ENCODE data around the gene SULT4A1. TPM values are rescaled to one million over a fixed set of nuclear protein-coding genes. Genes with fewer than 3 reads are reported as not detected.

SULT4A1 gene
- polyA plus RNA-seq, 3 donors = not detected

DNA sequence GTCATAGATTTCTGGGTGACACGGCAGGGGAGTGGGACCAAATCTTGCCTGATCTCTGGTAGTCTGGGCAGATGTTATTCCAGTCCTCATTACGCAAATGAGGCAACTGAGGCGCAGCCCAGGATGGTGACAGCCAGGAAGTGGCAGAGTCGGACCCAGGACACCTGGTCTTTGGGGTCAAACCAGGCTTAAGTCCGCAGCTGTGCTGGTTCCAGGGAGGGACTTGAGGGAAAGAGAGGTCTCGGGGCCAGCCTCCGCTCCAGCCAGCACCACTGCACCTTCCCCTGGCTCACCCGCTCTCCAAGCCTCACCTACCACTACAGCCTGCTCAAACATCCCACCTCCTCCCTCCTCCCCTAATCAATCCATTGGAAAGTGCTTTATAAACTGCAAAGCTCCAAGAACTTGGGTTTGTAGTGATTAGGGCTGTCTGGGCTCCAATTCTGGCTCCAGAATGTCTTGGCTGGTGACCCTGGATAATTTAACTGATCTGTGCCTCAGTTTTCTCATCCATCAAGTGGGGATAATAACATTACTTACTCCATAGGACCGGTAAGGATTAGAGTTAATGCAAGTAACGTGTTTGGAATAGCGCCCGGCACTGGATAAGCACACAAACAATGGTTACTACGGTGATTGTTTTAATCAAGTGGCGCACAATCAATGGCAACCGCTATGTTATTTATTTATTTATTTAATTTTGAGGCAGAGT lies 30.0 kb upstream of the SULT4A1 start:
- Histone ChIP-seq H3K4me3 (replicated peaks in 1 of 3; ENCODE audit: low read depth in 2 of 3, low read length in 3 of 3) (no peak overlapping the region), H3K9me3 (replicated peaks in 1 of 2; ENCODE audit: control insufficient read depth in 1 of 2, insufficient read depth in 1 of 2, low read length in 2 of 2) (no peaks in the 10 kb centered on the region), H4K20me1 (ENCODE audit: insufficient read depth, low read length) (no peaks in the 10 kb centered on the region), H3K36me3 (replicated peaks in 1 of 2; ENCODE audit: control insufficient read depth in 1 of 2, insufficient read depth in 2 of 2, low read length in 2 of 2) (no peaks in the 10 kb centered on the region), H3K9ac (ENCODE audit: insufficient read depth, low read length, poor library complexity, severe bottlenecking) (no peak overlapping the region), H3K79me2 (ENCODE audit: insufficient read depth, low read length) (no peaks in the 10 kb centered on the region), H3K4me2 (replicated peaks; ENCODE audit: extremely low read depth, low read length, poor library complexity, severe bottlenecking) (no peak overlapping the region), H3K27me3 (ENCODE audit: control insufficient read depth in 2 of 2, insufficient read depth in 2 of 2, low read length in 2 of 2) (peaks cover 4 to 35% of the 10 kb centered on the region in 2 donors), H3K4me1 (ENCODE audit: control insufficient read depth in 1 of 2, insufficient read depth in 2 of 2, low read length in 2 of 2) (no peaks in the 10 kb centered on the region), H3K27ac (ENCODE audit: low read depth in 1 of 2, low read length in 2 of 2) (no peak overlapping the region), H2AFZ (ENCODE audit: insufficient read depth, low read depth, low read length, poor library complexity, severe bottlenecking) (no peak overlapping the region)
- 50% methylated on average over 8 of the region's 15 CpGs for WGBS (ENCODE audit: insufficient coverage)
- no peaks in the 10 kb centered on the region for H3K4me1 Mint-ChIP-seq
- H3K4me3 Mint-ChIP-seq = peak overlapping the region in 1 of 2 donors; percentile 63
- DNase-seq = no peak
- peaks cover 0 to 3% (median 0%) of the 10 kb centered on the region in 7 donors for H3K9me3 Mint-ChIP-seq
- intact Hi-C loops (cut with micrococcal nuclease) = no loop called here
- no peaks in the 10 kb centered on the region for H3K36me3 Mint-ChIP-seq
- no peak overlapping the region for H3K27ac Mint-ChIP-seq
- TF ChIP-seq, protein P1, sequence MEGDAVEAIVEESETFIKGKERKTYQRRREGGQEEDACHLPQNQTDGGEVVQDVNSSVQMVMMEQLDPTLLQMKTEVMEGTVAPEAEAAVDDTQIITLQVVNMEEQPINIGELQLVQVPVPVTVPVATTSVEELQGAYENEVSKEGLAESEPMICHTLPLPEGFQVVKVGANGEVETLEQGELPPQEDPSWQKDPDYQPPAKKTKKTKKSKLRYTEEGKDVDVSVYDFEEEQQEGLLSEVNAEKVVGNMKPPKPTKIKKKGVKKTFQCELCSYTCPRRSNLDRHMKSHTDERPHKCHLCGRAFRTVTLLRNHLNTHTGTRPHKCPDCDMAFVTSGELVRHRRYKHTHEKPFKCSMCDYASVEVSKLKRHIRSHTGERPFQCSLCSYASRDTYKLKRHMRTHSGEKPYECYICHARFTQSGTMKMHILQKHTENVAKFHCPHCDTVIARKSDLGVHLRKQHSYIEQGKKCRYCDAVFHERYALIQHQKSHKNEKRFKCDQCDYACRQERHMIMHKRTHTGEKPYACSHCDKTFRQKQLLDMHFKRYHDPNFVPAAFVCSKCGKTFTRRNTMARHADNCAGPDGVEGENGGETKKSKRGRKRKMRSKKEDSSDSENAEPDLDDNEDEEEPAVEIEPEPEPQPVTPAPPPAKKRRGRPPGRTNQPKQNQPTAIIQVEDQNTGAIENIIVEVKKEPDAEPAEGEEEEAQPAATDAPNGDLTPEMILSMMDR (IDR thresholded peaks at IDR 0.05) = no peak
- H3K27me3 Mint-ChIP-seq (ENCODE audit: low read depth in 3 of 3) = peaks cover 40 to 54% (median 43%) of the 10 kb centered on the region in 3 donors

GRCh38 chr22:43891360-43892182 lies 29.3 kb upstream of the SULT4A1 start, which contains the start of gene PNPLA5:
Gene PNPLA5, minus strand, starts transcription at chr22:43892013. Its CDS starts 133 bp downstream, at chr22:43891880.
- Histone ChIP-seq H3K79me2 (ENCODE audit: insufficient read depth, low read length) (no peaks in the 10 kb centered on the region), H3K4me1 (ENCODE audit: control insufficient read depth in 1 of 2, insufficient read depth in 2 of 2, low read length in 2 of 2) (no peaks in the 10 kb centered on the region), H3K36me3 (replicated peaks in 1 of 2; ENCODE audit: control insufficient read depth in 1 of 2, insufficient read depth in 2 of 2, low read length in 2 of 2) (no peaks in the 10 kb centered on the region), H3K9ac (ENCODE audit: insufficient read depth, low read length, poor library complexity, severe bottlenecking) (no peak within 1 kb of the TSS), H3K4me3 (replicated peaks in 1 of 3; ENCODE audit: low read depth in 2 of 3, low read length in 3 of 3) (no peak within 1 kb of the TSS), H3K27ac (ENCODE audit: low read depth in 1 of 2, low read length in 2 of 2) (no peak within 1 kb of the TSS), H3K27me3 (ENCODE audit: control insufficient read depth in 2 of 2, insufficient read depth in 2 of 2, low read length in 2 of 2) (peaks cover 4 to 35% of the 10 kb centered on the region in 2 donors), H2AFZ (ENCODE audit: insufficient read depth, low read depth, low read length, poor library complexity, severe bottlenecking) (no peak within 1 kb of the TSS), H4K20me1 (ENCODE audit: insufficient read depth, low read length) (no peaks in the 10 kb centered on the region), H3K9me3 (replicated peaks in 1 of 2; ENCODE audit: control insufficient read depth in 1 of 2, insufficient read depth in 1 of 2, low read length in 2 of 2) (no peaks in the 10 kb centered on the region), H3K4me2 (replicated peaks; ENCODE audit: extremely low read depth, low read length, poor library complexity, severe bottlenecking) (no peak within 1 kb of the TSS)
- WGBS (ENCODE audit: insufficient coverage) = 4% methylated on average over 72 of the region's 72 CpGs
- H3K4me1 Mint-ChIP-seq = no peaks in the 10 kb centered on the region
- peak within 1 kb of the TSS in 1 of 2 donors; percentile 63 for H3K4me3 Mint-ChIP-seq
- intact Hi-C loops (cut with micrococcal nuclease) = no loop called here
- DNase-seq = no peak
- H3K9me3 Mint-ChIP-seq = peaks cover 0 to 3% (median 0%) of the 10 kb centered on the region in 7 donors
- TF ChIP-seq, protein P1 (IDR thresholded peaks at IDR 0.05) = no peak
- no peak within 1 kb of the TSS for H3K27ac Mint-ChIP-seq
- no peaks in the 10 kb centered on the region for H3K36me3 Mint-ChIP-seq
- peaks cover 40 to 58% (median 43%) of the 10 kb centered on the region in 3 donors for H3K27me3 Mint-ChIP-seq (ENCODE audit: low read depth in 3 of 3)
